RCC 7860 (cell line): ENCODE measurements around the gene MALL.
"Not testable (repeated sequence)": the region's sequence is repeated elsewhere in the genome, so short reads cannot be mapped to it uniquely, and the experiment has no call there.

Experiments
- DNase-seq: peaks from one replicate; pipeline ENCODE4 v3.0.0-alpha.2; 2015; ENCODE audit warnings: low spot score
- FAIRE-seq: peaks from 2 replicates; lab custom pipeline; 2012; peaks lifted over from hg19 to GRCh38; lab: Jason Lieb, UNC

MALL gene

GRCh38 chr2:110115291-110116032, at the start of gene MALL:
Gene MALL (minus strand): TSS chr2:110115822. CDS start chr2:110115792, 30 bp downstream.
- FAIRE-seq (no peak), DNase-seq (no peak)

GRCh38 chr2:110157153-110157793, 41.7 kb upstream of the MALL start:
- DNase-seq = peak; percentile 54
- FAIRE-seq = peak; percentile 86

DNA sequence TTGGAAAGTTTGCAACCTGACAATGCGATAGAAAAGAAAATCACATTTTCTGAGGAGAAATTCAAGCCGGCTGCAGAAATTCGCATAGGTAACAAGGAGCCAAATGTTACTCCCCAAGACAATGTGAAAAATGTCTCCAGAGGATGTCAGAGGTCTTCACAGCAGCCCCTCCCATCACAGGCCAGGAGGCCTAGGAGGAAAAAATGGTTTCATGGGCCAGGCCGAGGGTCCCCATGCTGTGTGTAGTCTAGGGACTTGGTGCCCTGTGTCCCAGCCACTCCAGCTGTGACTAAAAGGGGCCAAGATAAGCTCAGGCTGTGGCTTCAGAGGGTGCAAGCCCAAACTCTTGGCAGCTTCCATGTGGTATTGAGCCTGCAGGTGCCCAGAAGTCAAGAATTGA, 39.2 kb upstream of the MALL start:
- not testable (repeated sequence) for FAIRE-seq

DNA sequence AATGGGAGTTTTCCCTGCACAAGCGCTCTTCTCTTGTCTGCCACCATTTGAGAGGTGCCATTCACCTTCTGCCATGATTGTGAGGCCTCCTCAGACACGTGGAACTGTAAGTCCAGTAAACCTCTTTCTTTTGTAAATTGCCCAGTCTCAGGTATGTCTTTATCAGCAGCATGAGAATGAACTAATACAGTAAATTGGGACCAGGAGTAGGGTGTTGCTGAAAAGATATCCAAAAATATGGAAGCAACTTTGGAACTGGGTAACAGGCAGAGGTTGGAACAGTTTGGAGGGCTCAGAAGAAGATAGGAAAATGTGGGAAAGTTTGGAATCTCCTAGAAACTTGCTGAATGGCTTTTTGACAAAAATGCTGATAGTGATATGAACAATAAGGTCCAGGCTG, 38.6 kb upstream of the MALL start:
- not testable (repeated sequence) for FAIRE-seq

More for the DNA sequence above, 39.2 kb upstream of the MALL start:
- not testable (repeated sequence) for DNase-seq

DNA sequence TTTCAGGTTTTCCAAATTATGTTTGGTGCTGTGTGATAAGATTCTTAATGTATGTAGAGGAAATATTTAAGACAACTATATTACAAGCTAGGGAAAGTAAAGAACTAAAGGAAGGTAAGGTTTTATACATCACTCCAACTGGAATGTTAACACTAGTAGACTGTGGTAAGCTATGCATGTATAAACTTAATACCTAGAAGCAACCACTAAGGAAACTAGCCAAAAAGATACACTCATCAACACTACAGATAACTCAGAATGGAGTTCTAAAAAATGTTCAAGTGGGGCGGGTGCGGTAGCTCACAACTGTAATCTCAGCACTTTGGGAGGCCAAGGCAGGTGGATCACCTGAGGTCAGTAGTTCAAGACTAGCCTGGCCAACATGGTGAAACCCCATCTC, 37.8 kb upstream of the MALL start:
- FAIRE-seq = no peak
- DNase-seq = no peak

More for the DNA sequence above, 38.6 kb upstream of the MALL start:
- DNase-seq = not testable (repeated sequence)

DNA sequence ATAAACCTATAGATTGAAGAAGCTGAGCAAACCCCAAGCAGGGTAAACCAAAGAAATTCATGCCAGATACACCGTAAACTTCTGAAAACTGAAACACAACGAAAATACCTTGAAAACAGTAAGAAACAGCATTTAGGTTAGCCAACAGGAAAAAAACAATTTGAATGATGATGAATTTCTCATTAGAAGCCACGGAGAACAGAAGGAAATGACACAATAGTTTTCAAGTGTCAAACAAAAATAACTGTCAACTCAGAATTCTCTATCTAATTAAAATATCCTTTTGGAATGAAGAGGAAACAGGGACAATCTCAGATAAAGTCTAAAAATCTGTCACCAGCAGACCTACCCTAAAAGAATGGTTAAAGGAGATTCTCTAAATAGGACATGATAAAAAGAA, 37.3 kb upstream of the MALL start:
- DNase-seq = no peak
- FAIRE-seq = no peak

DNA sequence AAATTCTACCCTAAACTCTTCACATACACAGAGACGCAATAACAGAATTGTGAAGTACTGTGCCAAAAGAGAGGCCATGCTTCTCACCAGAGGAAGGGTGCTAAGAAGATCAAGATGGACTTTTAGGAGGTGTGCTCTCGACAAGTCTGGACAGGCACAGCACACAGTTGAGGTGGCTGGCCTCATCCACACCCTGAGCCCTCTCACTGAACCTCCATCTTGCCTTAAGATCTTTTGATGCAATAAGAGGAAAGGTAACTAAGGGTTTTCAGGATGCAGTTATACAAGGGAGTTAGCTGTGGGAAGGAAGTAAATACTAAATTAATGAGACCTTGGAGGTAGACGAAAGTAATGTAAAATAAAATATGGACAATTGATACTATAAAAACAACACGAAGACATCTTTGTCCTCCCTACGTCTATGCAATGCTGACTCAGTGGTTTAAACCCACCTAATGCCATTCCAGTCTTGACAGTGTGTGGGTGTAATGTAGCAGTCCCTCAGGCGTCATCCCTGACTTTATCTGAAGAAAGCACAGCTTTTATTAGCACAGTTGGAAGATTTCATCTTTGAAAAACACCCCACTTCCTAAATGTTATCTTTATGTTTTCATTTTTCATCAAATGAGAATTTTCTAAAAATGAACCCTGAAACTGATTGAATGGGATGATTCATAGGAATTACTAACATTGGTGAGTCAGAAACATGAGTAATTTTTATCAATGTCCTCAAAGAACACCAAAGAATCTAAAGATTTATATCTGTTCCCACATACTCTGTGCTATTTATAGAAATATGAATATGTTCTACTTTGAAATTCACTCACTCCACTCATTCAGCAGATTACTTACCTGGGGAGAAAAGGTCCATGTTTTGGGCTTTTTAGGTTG, 34.0 kb upstream of the MALL start:
- peak; percentile 34 for DNase-seq
- FAIRE-seq = peak; percentile 85

GRCh38 chr2:110146945-110147332, 31.3 kb upstream of the MALL start:
- no peak for DNase-seq
- FAIRE-seq = no peak

- FAIRE-seq (no peak), DNase-seq (no peak)
These were observed 30.7 kb upstream of the MALL start for GRCh38 chr2:110146183-110146944.

GRCh38 chr2:110143982-110144381, 28.4 kb upstream of the MALL start:
- FAIRE-seq (no peak), DNase-seq (no peak)

- no peak for DNase-seq
- FAIRE-seq = no peak
These were observed 24.8 kb upstream of the MALL start for GRCh38 chr2:110140401-110140800.

DNA sequence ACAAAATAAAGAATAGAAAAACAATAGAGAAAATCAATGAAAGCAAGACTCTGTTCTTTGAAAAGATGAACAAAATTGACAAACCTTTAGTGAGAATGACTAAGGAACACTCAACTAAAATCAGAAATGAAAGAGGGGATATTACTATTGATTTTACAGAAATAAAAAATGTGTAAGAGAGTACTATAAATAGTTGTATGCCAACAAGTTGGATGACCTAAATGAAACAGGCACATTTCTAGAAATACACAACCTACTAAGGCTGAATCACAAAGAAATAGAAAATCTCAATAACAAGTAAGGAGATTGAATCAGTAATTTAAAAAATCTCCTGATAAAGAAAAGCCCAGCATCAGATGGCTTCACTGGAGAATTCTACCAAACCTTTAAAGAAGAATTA, 18.4 kb upstream of the MALL start:
- no peak for DNase-seq
- FAIRE-seq = no peak

DNA sequence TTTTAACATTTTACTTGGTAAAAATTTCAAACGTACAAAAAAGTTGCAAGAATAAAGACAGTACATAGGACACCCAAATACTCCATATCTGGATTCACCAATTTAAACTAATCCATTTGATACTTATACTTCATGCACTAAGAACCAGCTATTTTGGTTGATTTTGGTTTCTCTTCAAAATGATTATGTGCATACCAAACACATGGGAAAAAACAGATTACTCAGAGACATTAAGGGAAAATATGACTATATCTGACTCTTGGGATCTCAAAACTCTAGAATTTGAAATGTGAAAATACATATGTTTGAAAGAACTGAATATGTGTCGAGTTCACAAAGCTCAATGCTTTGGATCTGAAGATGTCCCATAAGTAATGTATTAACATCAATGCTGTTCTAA, 15.5 kb upstream of the MALL start:
- DNase-seq (no peak), FAIRE-seq (no peak)

- DNase-seq = no peak
- FAIRE-seq = no peak
These were observed 15.1 kb upstream of the MALL start for GRCh38 chr2:110130757-110131156.

DNA sequence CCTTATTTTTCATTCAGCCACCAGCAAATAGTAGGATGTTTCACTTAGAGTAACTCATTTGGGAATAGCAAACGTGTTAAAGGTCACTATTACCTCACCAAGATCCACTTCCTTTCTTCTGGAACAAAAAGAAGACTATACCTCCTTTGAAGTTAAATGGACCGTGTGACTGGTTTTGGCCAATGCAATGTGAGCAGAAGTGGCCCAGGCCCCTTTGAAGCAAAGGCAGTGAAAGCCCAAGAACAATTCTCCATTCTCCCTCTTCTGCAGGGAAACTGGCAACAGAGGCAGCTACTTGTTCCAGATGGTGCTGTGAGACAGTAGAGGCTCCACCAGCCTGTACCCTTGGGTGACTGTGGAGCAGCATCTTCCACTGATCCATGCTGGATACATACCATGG, 11.3 kb upstream of the MALL start:
- DNase-seq (no peak), FAIRE-seq (no peak)

- DNase-seq (no peak), FAIRE-seq (no peak)
These were observed 10.6 kb upstream of the MALL start for GRCh38 chr2:110126086-110126773.

DNA sequence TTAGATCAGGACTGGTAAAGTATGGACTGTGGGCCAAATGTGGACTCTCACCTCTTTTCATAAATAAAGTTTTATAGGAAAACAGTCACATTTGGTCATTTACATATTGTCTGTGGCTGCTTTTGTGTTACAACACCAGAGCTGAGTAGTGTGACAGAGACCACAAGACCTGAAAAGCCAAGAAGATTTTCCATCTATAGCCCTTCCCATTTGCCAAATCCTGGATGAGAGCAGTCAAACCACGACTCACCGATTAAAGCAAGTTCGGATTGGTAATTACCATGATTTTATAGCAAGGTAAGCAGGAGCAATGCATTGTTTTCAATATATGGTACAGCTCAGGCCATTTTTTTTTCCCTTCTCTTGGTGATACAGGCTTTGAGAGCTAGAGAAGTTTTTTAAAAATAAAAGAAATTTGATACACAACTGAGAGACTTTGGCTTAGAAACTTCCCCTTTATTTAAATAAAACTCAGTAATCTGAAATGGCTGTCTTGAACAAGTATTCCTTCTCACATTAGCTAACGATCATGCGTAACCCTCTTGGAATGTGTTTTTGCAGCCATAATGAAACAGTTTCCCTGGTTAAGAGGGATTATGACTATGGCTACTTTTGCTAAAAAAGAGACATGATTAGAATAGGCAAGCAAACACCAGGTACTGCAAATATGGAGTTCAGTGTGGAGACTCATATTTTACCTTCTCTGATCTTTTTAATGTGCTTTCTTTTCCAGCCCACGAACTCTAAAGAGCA, 9.5 kb upstream of the MALL start:
- FAIRE-seq (no peak), DNase-seq (no peak)

DNA sequence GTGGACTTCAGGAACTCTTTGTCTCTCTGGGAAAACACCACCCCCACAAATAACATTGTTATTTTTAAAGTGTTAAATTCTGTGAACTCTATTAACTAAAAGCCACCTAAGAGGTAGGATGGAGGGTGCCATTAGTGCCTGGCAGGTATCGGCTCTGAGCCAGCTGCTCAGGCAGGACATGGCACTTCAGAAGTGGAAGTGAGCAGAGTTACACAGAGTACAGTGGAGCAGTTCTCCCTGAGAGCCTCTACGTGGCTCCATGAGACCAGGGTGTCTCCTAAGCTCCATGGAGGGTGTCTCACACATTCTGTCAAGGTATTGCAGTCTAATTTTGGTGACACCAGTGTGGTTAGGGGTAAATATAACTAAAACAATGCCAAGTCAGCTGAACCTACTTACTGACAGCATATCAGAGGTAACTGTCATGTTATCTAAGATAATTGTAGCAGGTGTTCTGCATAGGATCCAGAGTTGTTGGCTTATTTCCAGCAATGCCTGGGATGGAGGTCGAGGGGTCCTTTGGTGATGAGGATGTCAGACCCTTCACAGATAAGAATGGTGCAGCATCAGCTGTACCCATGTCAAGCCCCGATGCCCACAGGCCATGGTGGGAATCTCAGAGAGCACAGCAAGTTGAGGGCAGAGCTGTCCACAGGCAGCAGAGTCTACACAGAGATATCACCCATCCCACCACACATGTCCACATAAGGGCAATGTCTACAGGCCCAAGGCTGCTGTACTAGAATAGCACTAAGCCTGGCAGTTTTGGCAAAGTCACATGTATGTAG, 8.6 kb upstream of the MALL start:
- DNase-seq = no peak
- no peak for FAIRE-seq

GRCh38 chr2:110121592-110121991, 6.0 kb upstream of the MALL start:
- FAIRE-seq = no peak

More at GRCh38 chr2:110121592-110121991, 6.0 kb upstream of the MALL start:
- DNase-seq = no peak
